K562 (cell line): Measurements from ENCODE around the gene LNPEP. TPM values are rescaled to one million over a fixed set of nuclear protein-coding genes. Genes with fewer than 3 reads are reported as not detected.

Experiments used
- ARNT ChIP-seq, 2 experiments: fragments of 450-650 bp; IDR thresholded peaks; 2 replicates each; pipeline ENCODE4 v1.6.1; 2016; ENCODE audit warnings: mild to moderate bottlenecking in 1 of 2
- BCL6 ChIP-seq: fragments of 250-450 bp; sonication (Bioruptor Pico); IDR thresholded peaks from 2 replicates; pipeline ENCODE4 v1.4.0; 2020
- FOXK2 ChIP-seq, 2 experiments: fragments of 450-650 bp; IDR thresholded peaks in 1 of 2; conservative IDR thresholded peaks in 1 of 2; 2 replicates each; pipeline ENCODE4 v1.6.1; 2016; ENCODE audit warnings: low read depth in 2 of 2, mild to moderate bottlenecking in 1 of 2
- GABPA ChIP-seq: fragments of 200-800 bp; sonication (Bioruptor generic); conservative IDR thresholded peaks from 2 replicates; pipeline ENCODE4 v1.6.1; 2016; ENCODE audit warnings: low read depth, missing genetic modification characterization, missing compliant biosample characterization
- HIVEP1 ChIP-seq: fragments of 250-450 bp; sonication (Bioruptor Pico); IDR thresholded peaks from 2 replicates; pipeline ENCODE4 v1.4.0; 2020; ENCODE audit warnings: mild to moderate bottlenecking
- HNRNPL ChIP-seq: fragments of 200-400 bp; formaldehyde crosslinking; IDR thresholded peaks from 2 replicates; pipeline ENCODE4 v1.6.1; 2017; ENCODE audit warnings: low read depth, mild to moderate bottlenecking, low read length
- HNRNPUL1 ChIP-seq: fragments of 200-400 bp; formaldehyde crosslinking; IDR thresholded peaks from 2 replicates; pipeline ENCODE4 v1.6.1; 2017; ENCODE audit warnings: low read length
- NFYB ChIP-seq: IDR thresholded peaks from 2 replicates; pipeline ENCODE4 v1.6.1; 2011; ENCODE audit warnings: mild to moderate bottlenecking, moderate library complexity; ENCODE audit not compliant: insufficient read length; ENCODE audit errors: extremely low read depth
- PHB2 ChIP-seq: fragments of 450-650 bp; IDR thresholded peaks from 2 replicates; pipeline ENCODE4 v1.6.1; 2017; ENCODE audit warnings: low read depth
- TSC22D4 ChIP-seq: fragments of 450-650 bp; IDR thresholded peaks from 2 replicates; pipeline ENCODE4 v1.6.1; 2016; ENCODE audit warnings: missing genetic modification characterization, missing biosample characterization, control low read depth
- U2AF1 ChIP-seq: fragments of 200-400 bp; formaldehyde crosslinking; optimal IDR thresholded peaks from 2 replicates; pipeline ENCODE3; 2017; ENCODE audit warnings: mild to moderate bottlenecking, low read depth, low read length, moderate library complexity
- ZNF696 ChIP-seq: fragments of 250-450 bp; sonication (Bioruptor Pico); conservative IDR thresholded peaks from 2 replicates; pipeline ENCODE4 v1.4.0; 2020; ENCODE audit warnings: mild to moderate bottlenecking, moderate library complexity
- polyA plus RNA-seq, 8 experiments: library from polyadenylated mRNA; depleted of rRNA in 4 of 8; stranded (reverse) in 5 of 8; unstranded in 3 of 8; fragments of >200 nt; fragmentation: Nextera tagmentation in 2 of 8; fragmentation: Illumina TruSeq in 1 of 8; extraction: Ambion mirVana in 2 of 8; extraction: Trizol in 1 of 8; gene quantifications; 2 replicates each; pipeline versions ENCODE4 v1.2.1 to v1.2.3, GENCODE V29; 2011 to 2014; ENCODE audit warnings: inconsistent platforms in 1 of 8, missing spikeins in 1 of 8
- total RNA-seq, 7 experiments: library from RNA; depleted of rRNA in 6 of 7; stranded (reverse); fragments of >200 nt in 6 of 7; fragmentation: Illumina TruSeq in 2 of 7; extraction: Trizol in 2 of 7; gene quantifications; 2 replicates each; pipeline versions ENCODE4 v1.2.1 to v1.2.3, GENCODE V29; 2011 to 2021; ENCODE audit warnings: low replicate concordance in 1 of 7
- TF ChIP-seq, protein P1 (sequence below): IDR thresholded peaks from 2 replicates; pipeline ENCODE4 v1.6.1; 2012; ENCODE audit warnings: low read depth, low read length, improper control_type of control experiment, borderline replicate concordance
- TF ChIP-seq, protein P2 (sequence below): fragments of 450-650 bp; IDR thresholded peaks from 2 replicates; pipeline ENCODE4 v1.6.1; 2016; ENCODE audit warnings: antibody characterized with exemption
- TF ChIP-seq, protein P3 (sequence below): fragments of 450-650 bp; conservative IDR thresholded peaks from 2 replicates; pipeline ENCODE4 v1.6.1; 2016; ENCODE audit warnings: missing genetic modification characterization, low read depth, mild to moderate bottlenecking, missing compliant biosample characterization, moderate library complexity
- TF ChIP-seq, protein P4 (sequence below): fragments of 250-450 bp; sonication (Bioruptor Pico); IDR thresholded peaks from 2 replicates; pipeline ENCODE4 v1.4.0; 2020; ENCODE audit warnings: mild to moderate bottlenecking, moderate library complexity, borderline replicate concordance
- TF ChIP-seq, protein P5 (sequence below): sonication (generic); formaldehyde crosslinking; IDR thresholded peaks from 2 replicates; pipeline ENCODE4 v1.8.1; 2022; ENCODE audit warnings: missing genetic modification reagents
- TF ChIP-seq, protein P6 (sequence below): fragments of 250-450 bp; sonication (Bioruptor Pico); IDR thresholded peaks from 2 replicates; pipeline ENCODE4 v1.5.0; 2021

The LNPEP gene
- total and polyA plus RNA-seq, 9 of the 15 experiments (the other 6 are each of a cell fraction or from before 2014, with no cell fraction given) = 2.6 to 27.9 (median 11.2) TPM

DNA sequence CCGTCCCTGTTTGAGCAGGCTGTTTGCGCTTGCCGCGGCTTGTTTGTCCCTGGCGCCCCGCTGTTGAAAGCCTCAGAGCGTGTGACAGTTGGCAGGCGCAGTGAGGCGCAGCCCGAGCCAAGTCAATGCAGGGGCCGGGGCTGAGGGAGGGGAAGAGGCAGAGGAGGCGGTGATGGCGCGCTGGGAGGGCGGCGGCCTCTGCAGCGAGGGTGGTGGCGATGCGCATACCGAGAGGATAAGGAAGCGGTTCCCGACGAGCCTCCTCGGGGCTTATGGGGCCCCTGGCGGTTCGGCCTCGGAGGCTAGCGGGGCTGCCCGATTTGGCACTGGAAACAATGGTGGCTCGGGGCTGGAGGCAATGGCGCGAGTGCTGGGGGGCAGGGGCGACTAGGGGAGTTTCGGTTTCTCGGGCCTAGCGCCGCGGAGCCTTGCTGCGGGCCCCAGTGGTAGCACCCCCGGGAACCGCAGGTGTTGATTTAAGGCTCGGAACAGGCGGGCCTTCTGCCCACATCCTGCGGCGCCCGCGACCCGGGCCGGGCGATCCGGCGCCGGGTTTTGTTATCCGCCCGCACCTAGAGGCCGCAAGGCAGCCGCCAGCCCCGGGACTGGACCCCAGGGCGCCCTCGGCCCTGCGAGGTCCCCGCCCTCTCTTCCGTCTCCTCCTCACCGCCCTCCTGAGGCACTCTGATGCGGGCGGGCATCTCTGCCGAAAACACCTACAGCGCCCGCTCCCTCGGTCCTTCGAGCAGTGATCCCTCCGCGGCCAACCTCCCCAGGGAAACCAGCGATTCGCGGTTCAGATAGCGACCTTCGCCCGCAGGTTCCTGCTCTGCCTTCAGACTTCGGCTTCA is 947 bp upstream of the LNPEP start (continued):
- TF ChIP-seq, protein P1, sequence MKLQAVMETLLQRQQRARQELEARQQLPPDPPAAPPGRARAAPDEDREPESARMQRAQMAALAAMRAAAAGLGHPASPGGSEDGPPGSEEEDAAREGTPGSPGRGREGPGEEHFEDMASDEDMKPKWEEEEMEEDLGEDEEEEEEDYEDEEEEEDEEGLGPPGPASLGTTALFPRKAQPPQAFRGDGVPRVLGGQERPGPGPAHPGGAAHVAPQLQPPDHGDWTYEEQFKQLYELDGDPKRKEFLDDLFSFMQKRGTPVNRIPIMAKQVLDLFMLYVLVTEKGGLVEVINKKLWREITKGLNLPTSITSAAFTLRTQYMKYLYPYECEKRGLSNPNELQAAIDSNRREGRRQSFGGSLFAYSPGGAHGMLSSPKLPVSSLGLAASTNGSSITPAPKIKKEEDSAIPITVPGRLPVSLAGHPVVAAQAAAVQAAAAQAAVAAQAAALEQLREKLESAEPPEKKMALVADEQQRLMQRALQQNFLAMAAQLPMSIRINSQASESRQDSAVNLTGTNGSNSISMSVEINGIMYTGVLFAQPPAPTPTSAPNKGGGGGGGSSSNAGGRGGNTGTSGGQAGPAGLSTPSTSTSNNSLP = no peak
- TF ChIP-seq ARNT (IDR thresholded peaks at IDR 0.05) (no peak), HIVEP1 (no peak), PHB2 (no peak), ZNF696 (CRISPR knock-in tag) (no peak), TSC22D4 (tag) (no peak), U2AF1 (peak; percentile 43), NFYB (no peak), HNRNPUL1 (no peak), HNRNPL (peak; percentile 98), GABPA (tag) (peak; percentile 88), FOXK2 (conservative IDR thresholded peaks at IDR 0.05 in 1 of 2, IDR thresholded peaks at IDR 0.05 in 1 of 2; ENCODE audit: low read depth in 2 of 2) (peak in 1 of 2 experiments; percentile 40; a peak in 1 of 4 replicates), BCL6 (CRISPR knock-in tag) (no peak)
- TF ChIP-seq, protein P2, sequence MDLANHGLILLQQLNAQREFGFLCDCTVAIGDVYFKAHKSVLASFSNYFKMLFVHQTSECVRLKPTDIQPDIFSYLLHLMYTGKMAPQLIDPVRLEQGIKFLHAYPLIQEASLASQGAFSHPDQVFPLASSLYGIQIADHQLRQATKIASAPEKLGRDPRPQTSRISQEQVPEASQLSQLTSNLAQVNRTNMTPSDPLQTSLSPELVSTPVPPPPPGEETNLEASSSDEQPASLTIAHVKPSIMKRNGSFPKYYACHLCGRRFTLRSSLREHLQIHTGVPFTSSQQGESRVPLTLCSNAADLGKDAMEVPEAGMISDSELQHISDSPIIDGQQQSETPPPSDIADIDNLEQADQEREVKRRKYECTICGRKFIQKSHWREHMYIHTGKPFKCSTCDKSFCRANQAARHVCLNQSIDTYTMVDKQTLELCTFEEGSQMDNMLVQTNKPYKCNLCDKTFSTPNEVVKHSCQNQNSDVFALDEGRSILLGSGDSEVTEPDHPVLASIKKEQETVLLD = no peak
- TF ChIP-seq, protein P3, sequence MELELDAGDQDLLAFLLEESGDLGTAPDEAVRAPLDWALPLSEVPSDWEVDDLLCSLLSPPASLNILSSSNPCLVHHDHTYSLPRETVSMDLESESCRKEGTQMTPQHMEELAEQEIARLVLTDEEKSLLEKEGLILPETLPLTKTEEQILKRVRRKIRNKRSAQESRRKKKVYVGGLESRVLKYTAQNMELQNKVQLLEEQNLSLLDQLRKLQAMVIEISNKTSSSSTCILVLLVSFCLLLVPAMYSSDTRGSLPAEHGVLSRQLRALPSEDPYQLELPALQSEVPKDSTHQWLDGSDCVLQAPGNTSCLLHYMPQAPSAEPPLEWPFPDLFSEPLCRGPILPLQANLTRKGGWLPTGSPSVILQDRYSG (tag) = no peak
- TF ChIP-seq, protein P4, sequence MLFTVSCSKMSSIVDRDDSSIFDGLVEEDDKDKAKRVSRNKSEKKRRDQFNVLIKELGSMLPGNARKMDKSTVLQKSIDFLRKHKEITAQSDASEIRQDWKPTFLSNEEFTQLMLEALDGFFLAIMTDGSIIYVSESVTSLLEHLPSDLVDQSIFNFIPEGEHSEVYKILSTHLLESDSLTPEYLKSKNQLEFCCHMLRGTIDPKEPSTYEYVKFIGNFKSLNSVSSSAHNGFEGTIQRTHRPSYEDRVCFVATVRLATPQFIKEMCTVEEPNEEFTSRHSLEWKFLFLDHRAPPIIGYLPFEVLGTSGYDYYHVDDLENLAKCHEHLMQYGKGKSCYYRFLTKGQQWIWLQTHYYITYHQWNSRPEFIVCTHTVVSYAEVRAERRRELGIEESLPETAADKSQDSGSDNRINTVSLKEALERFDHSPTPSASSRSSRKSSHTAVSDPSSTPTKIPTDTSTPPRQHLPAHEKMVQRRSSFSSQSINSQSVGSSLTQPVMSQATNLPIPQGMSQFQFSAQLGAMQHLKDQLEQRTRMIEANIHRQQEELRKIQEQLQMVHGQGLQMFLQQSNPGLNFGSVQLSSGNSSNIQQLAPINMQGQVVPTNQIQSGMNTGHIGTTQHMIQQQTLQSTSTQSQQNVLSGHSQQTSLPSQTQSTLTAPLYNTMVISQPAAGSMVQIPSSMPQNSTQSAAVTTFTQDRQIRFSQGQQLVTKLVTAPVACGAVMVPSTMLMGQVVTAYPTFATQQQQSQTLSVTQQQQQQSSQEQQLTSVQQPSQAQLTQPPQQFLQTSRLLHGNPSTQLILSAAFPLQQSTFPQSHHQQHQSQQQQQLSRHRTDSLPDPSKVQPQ = no peak
- TF ChIP-seq, protein P5, sequence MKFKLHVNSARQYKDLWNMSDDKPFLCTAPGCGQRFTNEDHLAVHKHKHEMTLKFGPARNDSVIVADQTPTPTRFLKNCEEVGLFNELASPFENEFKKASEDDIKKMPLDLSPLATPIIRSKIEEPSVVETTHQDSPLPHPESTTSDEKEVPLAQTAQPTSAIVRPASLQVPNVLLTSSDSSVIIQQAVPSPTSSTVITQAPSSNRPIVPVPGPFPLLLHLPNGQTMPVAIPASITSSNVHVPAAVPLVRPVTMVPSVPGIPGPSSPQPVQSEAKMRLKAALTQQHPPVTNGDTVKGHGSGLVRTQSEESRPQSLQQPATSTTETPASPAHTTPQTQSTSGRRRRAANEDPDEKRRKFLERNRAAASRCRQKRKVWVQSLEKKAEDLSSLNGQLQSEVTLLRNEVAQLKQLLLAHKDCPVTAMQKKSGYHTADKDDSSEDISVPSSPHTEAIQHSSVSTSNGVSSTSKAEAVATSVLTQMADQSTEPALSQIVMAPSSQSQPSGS (CRISPR knock-in tag) = no peak
- TF ChIP-seq, protein P6, sequence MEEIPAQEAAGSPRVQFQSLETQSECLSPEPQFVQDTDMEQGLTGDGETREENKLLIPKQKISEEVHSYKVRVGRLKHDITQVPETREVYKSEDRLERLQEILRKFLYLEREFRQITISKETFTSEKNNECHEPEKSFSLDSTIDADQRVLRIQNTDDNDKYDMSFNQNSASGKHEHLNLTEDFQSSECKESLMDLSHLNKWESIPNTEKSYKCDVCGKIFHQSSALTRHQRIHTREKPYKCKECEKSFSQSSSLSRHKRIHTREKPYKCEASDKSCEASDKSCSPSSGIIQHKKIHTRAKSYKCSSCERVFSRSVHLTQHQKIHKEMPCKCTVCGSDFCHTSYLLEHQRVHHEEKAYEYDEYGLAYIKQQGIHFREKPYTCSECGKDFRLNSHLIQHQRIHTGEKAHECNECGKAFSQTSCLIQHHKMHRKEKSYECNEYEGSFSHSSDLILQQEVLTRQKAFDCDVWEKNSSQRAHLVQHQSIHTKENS (CRISPR knock-in tag) = no peak
